ENCODE measurements around the gene BRD7.

DNA sequence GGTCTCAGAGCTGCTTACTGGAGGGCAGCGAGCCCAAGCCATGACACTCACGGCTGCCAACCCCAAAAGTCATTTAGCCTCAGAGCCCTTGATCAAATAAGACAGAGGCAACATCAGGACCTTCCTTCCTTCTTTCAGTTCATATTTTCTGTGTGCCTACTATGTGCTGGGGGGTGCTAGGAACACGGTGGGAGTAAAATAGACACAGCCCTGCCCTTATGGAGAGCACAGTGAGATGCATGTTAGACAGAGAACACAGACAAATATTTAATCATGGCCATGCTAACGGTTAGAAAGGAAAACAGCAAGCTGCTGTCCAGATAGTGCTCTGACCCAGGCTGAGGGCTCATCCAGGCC is 4.5 kb upstream of the BRD7 start:
- TF ChIP-seq, protein P1, sequence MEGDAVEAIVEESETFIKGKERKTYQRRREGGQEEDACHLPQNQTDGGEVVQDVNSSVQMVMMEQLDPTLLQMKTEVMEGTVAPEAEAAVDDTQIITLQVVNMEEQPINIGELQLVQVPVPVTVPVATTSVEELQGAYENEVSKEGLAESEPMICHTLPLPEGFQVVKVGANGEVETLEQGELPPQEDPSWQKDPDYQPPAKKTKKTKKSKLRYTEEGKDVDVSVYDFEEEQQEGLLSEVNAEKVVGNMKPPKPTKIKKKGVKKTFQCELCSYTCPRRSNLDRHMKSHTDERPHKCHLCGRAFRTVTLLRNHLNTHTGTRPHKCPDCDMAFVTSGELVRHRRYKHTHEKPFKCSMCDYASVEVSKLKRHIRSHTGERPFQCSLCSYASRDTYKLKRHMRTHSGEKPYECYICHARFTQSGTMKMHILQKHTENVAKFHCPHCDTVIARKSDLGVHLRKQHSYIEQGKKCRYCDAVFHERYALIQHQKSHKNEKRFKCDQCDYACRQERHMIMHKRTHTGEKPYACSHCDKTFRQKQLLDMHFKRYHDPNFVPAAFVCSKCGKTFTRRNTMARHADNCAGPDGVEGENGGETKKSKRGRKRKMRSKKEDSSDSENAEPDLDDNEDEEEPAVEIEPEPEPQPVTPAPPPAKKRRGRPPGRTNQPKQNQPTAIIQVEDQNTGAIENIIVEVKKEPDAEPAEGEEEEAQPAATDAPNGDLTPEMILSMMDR (IDR thresholded peaks at IDR 0.05 in 8 of 11, conservative IDR thresholded peaks at IDR 0.05 in 3 of 11), result no peak
- TF ChIP-seq POLR2AphosphoS5 (IDR thresholded peaks at IDR 0.05), result no peak
- TF ChIP-seq POLR2A (IDR thresholded peaks at IDR 0.05), result no peak
